ENCODE measurements around the gene SUPT3H. TPM values are rescaled to one million over a fixed set of nuclear protein-coding genes. Genes with fewer than 3 reads are reported as not detected.
A peak's percentile ranks its signal among the peaks of the same experiment; 100 is the strongest.
"Not testable (repeated sequence)": the region's sequence is repeated elsewhere in the genome, so short reads cannot be mapped to it uniquely, and the experiment has no call there.

Gene SUPT3H
- total RNA-seq, 1 donor = 10.6 TPM

DNA sequence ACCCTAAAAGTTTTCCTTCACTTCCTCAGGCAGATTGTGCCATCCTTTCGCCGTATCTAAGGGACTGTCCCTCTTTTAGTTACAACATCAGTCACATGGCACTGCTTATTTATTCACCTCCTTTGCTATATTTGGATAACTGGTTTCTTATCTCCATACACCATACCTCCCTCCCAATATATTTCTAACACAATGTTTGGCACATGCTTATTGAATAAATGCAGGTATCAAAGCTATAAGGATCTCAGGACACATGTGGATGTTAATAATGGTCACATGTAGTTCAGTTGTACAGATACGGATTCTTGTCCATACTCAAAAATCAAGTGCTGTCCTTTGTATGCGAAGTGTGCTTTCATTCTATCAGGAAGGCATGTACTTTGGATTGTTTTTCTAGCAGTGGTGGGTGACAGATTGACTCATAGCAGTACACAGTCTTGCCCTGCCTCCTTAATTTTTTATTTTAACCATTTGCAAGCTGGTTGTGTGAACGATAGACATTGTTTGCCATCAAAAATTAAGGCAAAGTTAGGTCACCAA, 456.7 kb downstream of the SUPT3H start:
- DNase-seq (ENCODE audit: low read depth) = no peak
- H3K4me3 ChIP-seq (ENCODE audit: low read depth, low read length) = no peak overlapping the region
- TF ChIP-seq, protein P1, sequence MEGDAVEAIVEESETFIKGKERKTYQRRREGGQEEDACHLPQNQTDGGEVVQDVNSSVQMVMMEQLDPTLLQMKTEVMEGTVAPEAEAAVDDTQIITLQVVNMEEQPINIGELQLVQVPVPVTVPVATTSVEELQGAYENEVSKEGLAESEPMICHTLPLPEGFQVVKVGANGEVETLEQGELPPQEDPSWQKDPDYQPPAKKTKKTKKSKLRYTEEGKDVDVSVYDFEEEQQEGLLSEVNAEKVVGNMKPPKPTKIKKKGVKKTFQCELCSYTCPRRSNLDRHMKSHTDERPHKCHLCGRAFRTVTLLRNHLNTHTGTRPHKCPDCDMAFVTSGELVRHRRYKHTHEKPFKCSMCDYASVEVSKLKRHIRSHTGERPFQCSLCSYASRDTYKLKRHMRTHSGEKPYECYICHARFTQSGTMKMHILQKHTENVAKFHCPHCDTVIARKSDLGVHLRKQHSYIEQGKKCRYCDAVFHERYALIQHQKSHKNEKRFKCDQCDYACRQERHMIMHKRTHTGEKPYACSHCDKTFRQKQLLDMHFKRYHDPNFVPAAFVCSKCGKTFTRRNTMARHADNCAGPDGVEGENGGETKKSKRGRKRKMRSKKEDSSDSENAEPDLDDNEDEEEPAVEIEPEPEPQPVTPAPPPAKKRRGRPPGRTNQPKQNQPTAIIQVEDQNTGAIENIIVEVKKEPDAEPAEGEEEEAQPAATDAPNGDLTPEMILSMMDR (IDR thresholded peaks at IDR 0.05; ENCODE audit: insufficient read depth, low read length) = no peak

DNA sequence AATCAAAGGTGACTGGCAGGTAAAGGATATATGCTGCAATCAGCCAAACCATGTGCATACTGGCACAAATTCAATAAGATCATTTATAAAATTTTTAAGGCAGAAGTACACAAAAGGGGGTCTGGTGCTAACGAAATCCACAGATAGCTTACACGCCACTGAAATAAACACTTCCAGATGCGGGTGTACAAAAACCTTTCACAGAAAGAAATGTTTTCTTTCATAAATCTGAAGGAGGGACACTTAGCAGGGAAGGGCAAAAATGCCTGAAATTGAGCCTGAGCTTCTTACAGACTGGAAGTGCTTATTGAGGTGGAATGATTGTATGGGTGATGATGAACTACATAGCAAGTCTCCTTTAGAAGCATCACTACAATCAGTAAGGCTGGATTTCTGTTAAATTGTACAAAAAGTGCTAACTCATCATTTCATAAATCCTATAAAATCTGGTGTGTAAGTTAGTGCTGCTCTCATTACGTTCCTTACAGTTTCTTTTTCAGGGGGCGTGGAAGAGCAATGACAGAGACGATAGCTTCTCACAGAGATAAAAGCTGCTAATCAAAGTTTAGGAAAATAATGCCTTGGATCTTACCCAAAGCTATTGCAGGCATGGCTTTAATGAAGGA, 458.9 kb downstream of the SUPT3H start:
- H3K4me3 ChIP-seq (ENCODE audit: low read depth, low read length) = no peak overlapping the region
- DNase-seq (ENCODE audit: low read depth) = peak; percentile 16

DNA sequence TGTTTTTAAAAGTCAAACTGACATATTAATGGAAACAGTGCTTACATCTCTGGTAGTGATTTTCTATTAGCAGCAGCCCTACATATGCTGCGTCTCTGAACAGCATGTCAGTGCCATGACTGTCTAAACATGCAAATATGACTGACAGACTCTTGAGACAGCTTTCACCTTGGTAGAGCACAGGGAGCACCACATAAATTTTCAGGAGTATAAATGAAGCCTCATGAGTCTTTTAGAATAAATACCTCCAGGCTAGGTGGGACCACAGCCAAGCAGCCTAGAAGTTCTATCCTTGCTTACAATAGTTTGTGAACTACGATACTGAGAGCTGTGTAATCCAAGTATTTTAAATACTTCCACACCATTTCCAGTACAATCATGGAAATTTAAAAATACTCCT, 460.3 kb downstream of the SUPT3H start:
- no peak overlapping the region for H3K4me3 ChIP-seq (ENCODE audit: low read depth, low read length)
- no peak for DNase-seq (ENCODE audit: low read depth)
- TF ChIP-seq, protein P1 (IDR thresholded peaks at IDR 0.05; ENCODE audit: insufficient read depth, low read length) = no peak

More for the DNA sequence above, 458.9 kb downstream of the SUPT3H start:
- TF ChIP-seq, protein P1 (IDR thresholded peaks at IDR 0.05; ENCODE audit: insufficient read depth, low read length) = no peak

DNA sequence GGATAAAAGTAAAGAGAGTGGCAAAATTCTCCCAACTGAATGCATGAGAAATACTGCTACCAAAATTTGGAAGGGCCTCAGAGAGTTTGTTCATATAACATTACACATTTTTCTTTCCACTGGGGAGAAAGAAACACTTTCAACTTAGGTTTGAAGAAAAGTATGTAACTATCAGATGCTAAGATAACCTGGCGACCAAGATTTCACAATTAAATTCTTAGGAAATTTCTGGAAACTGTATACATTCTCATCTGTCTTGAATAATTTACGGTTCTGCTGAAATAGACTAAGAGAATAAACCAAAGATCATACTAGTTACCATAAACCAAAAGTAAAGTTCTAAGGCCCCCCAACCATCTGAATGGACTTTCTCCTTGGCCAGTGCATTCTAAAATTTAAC, 462.6 kb downstream of the SUPT3H start:
- TF ChIP-seq, protein P1 (IDR thresholded peaks at IDR 0.05; ENCODE audit: insufficient read depth, low read length) = no peak
- H3K4me3 ChIP-seq (ENCODE audit: low read depth, low read length) = no peak overlapping the region
- peak; percentile 33 for DNase-seq (ENCODE audit: low read depth)

DNA sequence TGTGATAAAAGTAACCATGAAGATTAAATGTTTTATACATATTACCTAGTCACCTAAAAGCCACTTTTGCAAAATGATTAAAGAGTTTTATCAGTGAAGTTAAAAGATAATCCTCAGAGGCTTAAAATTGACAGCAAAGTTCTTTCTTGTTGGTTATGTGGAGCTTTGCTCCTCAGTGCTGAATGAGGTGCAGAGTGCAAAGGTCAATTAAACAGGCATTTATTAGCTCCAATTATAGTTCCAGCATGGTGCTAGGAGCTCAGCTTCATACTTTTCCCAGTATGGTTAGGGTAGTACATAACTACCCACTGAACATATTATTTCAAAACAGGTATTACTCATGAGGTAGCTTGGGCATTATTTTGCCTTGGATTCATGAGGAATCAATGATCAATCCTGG, 463.6 kb downstream of the SUPT3H start:
- no peak for DNase-seq (ENCODE audit: low read depth)
- TF ChIP-seq, protein P1 (IDR thresholded peaks at IDR 0.05; ENCODE audit: insufficient read depth, low read length) = no peak

DNA sequence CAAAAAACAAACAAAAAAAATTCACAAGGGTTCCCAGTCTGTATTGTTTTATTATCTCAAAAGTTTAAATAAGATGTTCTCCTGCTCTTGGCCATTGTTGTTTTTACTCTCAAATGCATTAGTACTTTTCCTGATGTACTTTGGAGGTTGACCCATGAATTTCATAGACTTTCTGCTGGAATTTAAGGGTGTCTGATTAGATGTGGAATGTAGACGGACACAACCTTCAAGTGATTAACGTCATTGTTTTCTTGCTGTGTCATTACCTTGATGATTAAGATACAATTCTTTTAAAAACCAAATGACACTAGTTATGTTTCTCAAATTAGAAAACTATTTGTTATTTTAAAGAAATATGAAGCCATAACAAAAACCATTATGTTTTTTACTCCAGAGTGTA, 471.0 kb downstream of the SUPT3H start:
- TF ChIP-seq, protein P1 (IDR thresholded peaks at IDR 0.05; ENCODE audit: insufficient read depth, low read length) = no peak
- no peak overlapping the region for H3K4me3 ChIP-seq (ENCODE audit: low read depth, low read length)
- peak; percentile 8 for DNase-seq (ENCODE audit: low read depth)

More for the DNA sequence above, 463.6 kb downstream of the SUPT3H start:
- no peak overlapping the region for H3K4me3 ChIP-seq (ENCODE audit: low read depth, low read length)

DNA sequence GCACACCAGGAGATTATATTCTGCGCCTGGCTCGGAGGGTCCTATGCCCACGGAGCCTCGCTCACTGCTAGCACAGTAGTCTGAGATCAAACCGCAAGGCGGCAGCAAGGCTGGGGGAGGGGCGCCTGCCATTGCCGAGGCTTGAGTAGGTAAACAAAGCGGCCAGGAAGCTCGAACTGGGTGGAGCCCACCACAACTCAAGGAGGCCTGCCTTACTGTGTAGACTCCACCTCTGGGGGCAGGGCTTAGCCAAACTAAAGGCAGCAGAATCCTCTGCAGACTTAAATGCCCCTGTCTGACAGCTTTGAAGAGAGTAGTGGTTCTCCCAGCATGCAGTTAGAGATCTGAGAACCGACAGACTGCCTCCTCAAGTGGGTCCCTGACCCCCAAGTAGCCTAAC, 477.4 kb downstream of the SUPT3H start:
- H3K4me3 ChIP-seq (ENCODE audit: low read depth, low read length); DNase-seq (ENCODE audit: low read depth): not testable (repeated sequence)

Data from fibroblast of the aortic adventitia (primary cell).